GM21367 (cell line): Measurements from ENCODE around the gene MRO.

Experiments used
- ATAC-seq: cut with Tn5 transposase; IDR thresholded peaks from one replicate; pipeline ENCODE4 v1.9.1; 2021; ENCODE audit not compliant: unreplicated experiment

Gene MRO

GRCh38 chr18:50748243-50749229 lies 71.3 kb downstream of the MRO start:
- ATAC-seq = no peak

- ATAC-seq = no peak
Observed at GRCh38 chr18:50747849-50748242, 72.0 kb downstream of the MRO start.

- no peak for ATAC-seq
Observed at GRCh38 chr18:50745945-50746344, 73.9 kb downstream of the MRO start.
